Tibial nerve (tissue), 4 donors: ENCODE results near the gene INPP5B. TPM values are rescaled to one million over a fixed set of nuclear protein-coding genes. Genes with fewer than 3 reads are reported as not detected.
"Not testable (repeated sequence)": the region's sequence is repeated elsewhere in the genome, so short reads cannot be mapped to it uniquely, and the experiment has no call there.

Experiments used
- DNase-seq, 2 donors: peaks; one replicate each; pipeline ENCODE4 v3.0.0-alpha.2; 2019; ENCODE audit warnings: low spot score in 2 of 2
- H3K27ac ChIP-seq, 4 donors: fragments of 200-600 bp; sonication (generic) in 3 of 4; one replicate each; pipeline ENCODE4 v1.5.1; 2017 to 2019; ENCODE audit warnings: mild to moderate bottlenecking in 1 of 4
- H3K27me3 ChIP-seq, 2 donors: fragments of 200-600 bp; sonication (generic) in 1 of 2; one replicate each; pipeline versions ENCODE4 v1.5.1 to v1.6.0; 2017 to 2019
- H3K36me3 ChIP-seq, 3 donors: fragments of 200-600 bp; sonication (generic); one replicate each; pipeline ENCODE4 v1.5.1; 2018 to 2019
- H3K4me1 ChIP-seq, 4 donors: fragments of 200-600 bp; sonication (generic) in 3 of 4; one replicate each; pipeline ENCODE4 v1.5.1; 2017 to 2019
- H3K4me3 ChIP-seq, 4 donors: fragments of 200-600 bp; sonication (generic) in 3 of 4; one replicate each; pipeline ENCODE4 v1.5.1; 2017 to 2019; ENCODE audit warnings: mild to moderate bottlenecking in 1 of 4, moderate library complexity in 1 of 4
- H3K9me3 ChIP-seq, 4 donors: fragments of 200-600 bp; sonication (generic) in 3 of 4; one replicate each; pipeline ENCODE4 v1.5.1; 2017 to 2019
- EP300 ChIP-seq, 2 donors: sonication (generic); formaldehyde crosslinking; IDR thresholded peaks; one replicate each; pipeline ENCODE4 v1.6.1; 2017; ENCODE audit warnings: antibody characterized with exemption in 2 of 2, mild to moderate bottlenecking in 1 of 2
- POLR2A ChIP-seq, 2 donors: fragments of 450-650 bp; IDR thresholded peaks; one replicate each; pipeline ENCODE4 v1.6.1; 2017; ENCODE audit warnings: antibody characterized with exemption in 2 of 2, mild to moderate bottlenecking in 2 of 2, moderate library complexity in 2 of 2
- WGBS, 2 donors: methylation state at CpG; one replicate each; pipeline ENCODE4 v1.1.5; 2018; 5-methylcytosine and 5-hydroxymethylcytosine counted together
- total RNA-seq, 4 donors: library from RNA; depleted of rRNA; stranded (reverse); fragments of >200 nt; gene quantifications; one replicate each; pipeline ENCODE4 v1.1.0, GENCODE V29; 2016
- TF ChIP-seq, protein P1 (sequence below), 5 experiments: fragments of 200-600 bp in 3 of 5; fragments of 450-650 bp in 2 of 5; sonication (generic) in 3 of 5; IDR thresholded peaks; one replicate each; pipeline ENCODE4 v1.5.1; 2016 to 2019; ENCODE audit warnings: antibody characterized with exemption in 5 of 5, mild to moderate bottlenecking in 3 of 5, moderate library complexity in 2 of 5

INPP5B gene
- total RNA-seq, 4 donors from 2014 or later: 39.1 to 52.5 (median 49.0) TPM

DNA sequence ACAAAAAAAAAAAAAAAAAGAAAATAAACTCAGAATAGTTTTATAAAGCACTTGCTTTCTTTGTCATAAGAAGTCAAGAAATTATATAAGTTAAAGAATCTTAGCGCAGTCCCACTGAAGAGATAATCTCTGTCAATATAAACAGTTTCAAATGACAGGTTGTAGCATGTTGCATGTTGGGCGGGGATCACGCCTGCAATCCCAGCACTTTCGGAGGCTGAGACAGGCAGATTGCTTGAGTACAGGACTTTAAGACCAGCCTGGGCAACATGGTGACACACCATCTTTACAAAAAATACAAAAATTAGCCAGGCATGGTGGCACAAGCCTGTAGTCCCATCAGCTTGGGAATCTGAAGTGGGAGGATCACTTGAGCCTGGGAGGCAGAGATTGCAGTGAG lies 18.4 kb upstream of the INPP5B start:
- no peaks in the 10 kb centered on the region for H3K27me3 ChIP-seq
- DNase-seq: no peak
- H3K9me3 ChIP-seq: no peaks in the 10 kb centered on the region
- WGBS, 2 donors: 93 to 94% methylated on average over 4 of the region's 4 CpGs
- no peaks in the 10 kb centered on the region for H3K4me1 ChIP-seq
- no peak overlapping the region for H3K27ac ChIP-seq
- peaks cover 3 to 97% (median 13%) of the 10 kb centered on the region in 3 donors for H3K36me3 ChIP-seq
- H3K4me3 ChIP-seq: no peak overlapping the region
- no peak for TF ChIP-seq POLR2A (IDR thresholded peaks at IDR 0.05)
- no peak for TF ChIP-seq EP300 (IDR thresholded peaks at IDR 0.05)
- TF ChIP-seq, protein P1, sequence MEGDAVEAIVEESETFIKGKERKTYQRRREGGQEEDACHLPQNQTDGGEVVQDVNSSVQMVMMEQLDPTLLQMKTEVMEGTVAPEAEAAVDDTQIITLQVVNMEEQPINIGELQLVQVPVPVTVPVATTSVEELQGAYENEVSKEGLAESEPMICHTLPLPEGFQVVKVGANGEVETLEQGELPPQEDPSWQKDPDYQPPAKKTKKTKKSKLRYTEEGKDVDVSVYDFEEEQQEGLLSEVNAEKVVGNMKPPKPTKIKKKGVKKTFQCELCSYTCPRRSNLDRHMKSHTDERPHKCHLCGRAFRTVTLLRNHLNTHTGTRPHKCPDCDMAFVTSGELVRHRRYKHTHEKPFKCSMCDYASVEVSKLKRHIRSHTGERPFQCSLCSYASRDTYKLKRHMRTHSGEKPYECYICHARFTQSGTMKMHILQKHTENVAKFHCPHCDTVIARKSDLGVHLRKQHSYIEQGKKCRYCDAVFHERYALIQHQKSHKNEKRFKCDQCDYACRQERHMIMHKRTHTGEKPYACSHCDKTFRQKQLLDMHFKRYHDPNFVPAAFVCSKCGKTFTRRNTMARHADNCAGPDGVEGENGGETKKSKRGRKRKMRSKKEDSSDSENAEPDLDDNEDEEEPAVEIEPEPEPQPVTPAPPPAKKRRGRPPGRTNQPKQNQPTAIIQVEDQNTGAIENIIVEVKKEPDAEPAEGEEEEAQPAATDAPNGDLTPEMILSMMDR (IDR thresholded peaks at IDR 0.05): no peak

DNA sequence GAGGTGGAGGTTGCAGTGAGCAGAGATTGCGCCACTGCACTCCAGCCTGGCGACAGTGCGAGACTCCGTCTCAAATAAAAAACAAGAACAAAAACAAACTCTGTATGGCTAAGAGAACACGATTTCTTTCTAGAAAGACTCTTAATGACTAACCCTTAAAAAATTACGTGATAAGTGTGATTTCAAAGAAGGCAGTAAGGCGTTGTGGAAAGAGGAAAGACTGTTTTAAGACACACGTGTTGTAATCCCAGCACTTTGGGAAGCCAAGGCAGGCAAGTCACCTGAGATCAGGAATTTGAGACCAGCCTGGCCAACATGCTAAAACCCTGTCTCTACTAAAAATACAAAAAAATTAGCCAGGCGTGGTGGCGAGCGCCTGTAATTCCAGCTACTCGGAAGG lies 17.3 kb upstream of the INPP5B start:
- WGBS, 2 donors: 88% methylated on average over 12 of the region's 12 CpGs
- H3K27ac ChIP-seq, H3K4me3 ChIP-seq, DNase-seq, H3K9me3 ChIP-seq, H3K4me1 ChIP-seq, H3K27me3 ChIP-seq: not testable (repeated sequence)
- H3K36me3 ChIP-seq: peaks cover 3 to 99% (median 19%) of the 10 kb centered on the region in 3 donors

DNA sequence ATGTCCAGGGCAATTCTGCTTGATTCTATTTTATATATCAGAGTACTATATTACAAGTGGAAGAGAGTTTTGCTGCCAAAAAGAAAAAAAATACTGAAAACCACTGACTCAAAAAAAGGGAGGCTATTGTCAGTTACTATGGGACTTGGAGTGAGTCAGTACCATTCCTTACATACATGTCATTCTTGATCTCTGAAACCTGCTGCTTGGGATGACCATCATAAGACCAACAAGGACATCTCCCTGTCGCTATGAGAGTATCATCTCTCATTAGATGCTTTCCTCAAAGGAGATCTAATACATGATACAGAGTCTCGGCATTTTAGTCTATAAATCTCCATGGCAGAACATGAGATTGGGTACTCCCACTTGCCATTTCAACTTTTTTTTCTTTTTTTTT lies 11.8 kb upstream of the INPP5B start:
- Histone ChIP-seq H3K27me3 (no peaks in the 10 kb centered on the region), H3K9me3 (no peaks in the 10 kb centered on the region), H3K4me3 (no peak overlapping the region), H3K27ac (no peak overlapping the region), H3K4me1 (no peaks in the 10 kb centered on the region), H3K36me3 (peaks cover 0 to 76% (median 28%) of the 10 kb centered on the region in 3 donors)
- no peak for DNase-seq
- 67 to 81% methylated on average over 2 of the region's 2 CpGs for WGBS, 2 donors
- no peak for TF ChIP-seq POLR2A (IDR thresholded peaks at IDR 0.05)

DNA sequence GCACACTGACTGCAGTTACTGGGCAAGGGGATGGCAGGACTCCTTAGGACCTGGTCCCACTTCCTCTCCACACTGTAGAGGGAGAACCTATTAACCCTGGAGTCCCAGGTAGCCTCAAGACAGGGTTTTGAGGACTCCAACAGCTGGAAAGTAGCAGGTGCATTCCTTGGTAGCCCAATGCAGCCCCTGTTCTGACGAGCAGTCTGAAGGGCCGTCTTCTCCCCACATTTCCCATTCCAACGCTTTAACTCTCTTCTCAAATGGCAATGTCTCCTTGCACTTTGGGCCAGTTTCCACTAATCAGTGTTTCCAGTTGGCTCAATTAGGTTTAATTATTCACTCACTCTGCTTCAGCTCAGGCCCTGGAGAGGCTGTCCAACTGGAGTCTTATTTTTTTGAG lies 8.8 kb upstream of the INPP5B start:
- Histone ChIP-seq H3K27me3 (no peaks in the 10 kb centered on the region), H3K4me1 (no peaks in the 10 kb centered on the region), H3K9me3 (no peaks in the 10 kb centered on the region), H3K27ac (no peak overlapping the region), H3K36me3 (peaks cover 0 to 47% (median 28%) of the 10 kb centered on the region in 3 donors), H3K4me3 (no peak overlapping the region)
- 72 to 89% methylated on average over 3 of the region's 3 CpGs for WGBS, 2 donors
- TF ChIP-seq POLR2A (IDR thresholded peaks at IDR 0.05): no peak
- TF ChIP-seq EP300 (IDR thresholded peaks at IDR 0.05): no peak
- TF ChIP-seq, protein P1 (IDR thresholded peaks at IDR 0.05): no peak
- no peak for DNase-seq

DNA sequence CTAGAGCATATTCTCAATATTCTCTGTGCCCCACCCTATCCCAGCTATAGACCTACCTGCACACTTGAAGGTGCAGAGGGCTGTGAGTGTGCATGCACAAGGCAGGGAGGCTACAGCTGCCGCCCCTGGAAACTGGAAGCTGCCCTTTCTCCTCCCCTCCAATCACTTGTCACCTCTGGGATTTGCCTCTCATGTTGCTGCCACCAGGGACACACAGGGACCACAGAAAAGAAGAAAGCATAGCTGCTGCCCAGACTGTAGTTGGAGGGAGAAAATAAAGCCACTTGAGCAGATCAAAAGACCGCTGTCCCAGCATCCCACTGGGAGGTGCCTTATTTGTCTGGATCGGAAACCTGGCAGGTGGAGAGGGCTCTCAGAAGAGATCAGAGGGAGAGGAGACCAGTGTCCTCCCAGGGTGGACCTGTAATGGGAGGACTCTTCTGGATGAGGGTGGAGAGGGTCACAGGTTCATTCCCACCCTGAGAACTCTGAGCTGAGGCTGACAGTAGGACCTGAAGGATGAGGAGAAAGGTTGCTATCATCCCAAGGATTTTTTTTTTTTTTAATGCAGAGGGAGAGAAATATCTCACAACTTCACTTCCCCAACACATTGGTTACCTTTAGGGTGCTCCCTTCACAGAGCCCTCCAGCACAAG lies 7.6 kb upstream of the INPP5B start:
- DNase-seq: no peak
- peaks cover 0 to 35% (median 21%) of the 10 kb centered on the region in 3 donors for H3K36me3 ChIP-seq
- no peaks in the 10 kb centered on the region for H3K4me1 ChIP-seq
- TF ChIP-seq, protein P1 (IDR thresholded peaks at IDR 0.05): no peak
- no peak for TF ChIP-seq EP300 (IDR thresholded peaks at IDR 0.05)
- no peak for TF ChIP-seq POLR2A (IDR thresholded peaks at IDR 0.05)
- 53 to 60% methylated on average over 3 of the region's 3 CpGs for WGBS, 2 donors
- no peak overlapping the region for H3K4me3 ChIP-seq
- H3K9me3 ChIP-seq: no peaks in the 10 kb centered on the region
- no peaks in the 10 kb centered on the region for H3K27me3 ChIP-seq
- no peak overlapping the region for H3K27ac ChIP-seq

DNA sequence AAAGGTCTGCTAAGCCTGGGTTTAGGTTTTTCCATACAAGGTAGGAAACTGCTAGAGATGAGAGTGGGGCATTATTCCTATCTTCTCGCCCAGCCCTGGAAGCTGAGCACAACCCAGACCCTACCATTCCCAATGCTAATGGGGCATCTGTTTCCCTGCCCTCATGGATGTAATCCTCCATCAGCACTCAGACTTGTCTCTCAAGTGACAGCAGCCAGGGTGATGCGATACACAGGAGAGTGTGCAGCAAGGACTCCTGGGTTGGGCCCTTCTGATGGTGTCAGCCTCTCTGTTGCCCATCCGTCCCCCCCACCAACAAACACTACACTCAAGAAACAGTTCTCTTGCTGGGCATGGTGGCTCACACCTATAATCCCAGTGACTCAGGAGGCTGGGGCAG lies 5.9 kb upstream of the INPP5B start:
- TF ChIP-seq EP300 (IDR thresholded peaks at IDR 0.05) (no peak), POLR2A (IDR thresholded peaks at IDR 0.05) (no peak)
- TF ChIP-seq, protein P1 (IDR thresholded peaks at IDR 0.05): no peak
- no peaks in the 10 kb centered on the region for H3K4me1 ChIP-seq
- H3K36me3 ChIP-seq: peaks cover 0 to 18% (median 5%) of the 10 kb centered on the region in 3 donors
- no peaks in the 10 kb centered on the region for H3K27me3 ChIP-seq
- H3K4me3 ChIP-seq: no peak overlapping the region
- 77 to 85% methylated on average over 3 of the region's 3 CpGs for WGBS, 2 donors
- H3K9me3 ChIP-seq: no peaks in the 10 kb centered on the region
- no peak for DNase-seq
- H3K27ac ChIP-seq: no peak overlapping the region
